Esophagus squamous epithelium (tissue), 5 donors: ENCODE measurements around the gene MRPL19. TPM values are rescaled to one million over a fixed set of nuclear protein-coding genes. Genes with fewer than 3 reads are reported as not detected.

Source experiments
- DNase-seq: peaks from one replicate; lab custom pipeline; 2025; lab: John Stamatoyannopoulos, UW
- H3K27ac ChIP-seq, 4 donors: fragments of 200-600 bp; sonication (generic); one replicate each; pipeline ENCODE4 v1.5.1; 2016 to 2019; ENCODE audit warnings: mild to moderate bottlenecking in 1 of 4
- H3K27me3 ChIP-seq, 4 donors: fragments of 200-600 bp; sonication (generic); 1 replicate in 3 of 4; 2 replicates in 1 of 4; pipeline versions ENCODE4 v1.5.1 to v1.6.0; 2017 to 2021; ENCODE audit warnings: antibody characterized with exemption in 1 of 4
- H3K36me3 ChIP-seq, 3 donors: fragments of 200-600 bp; sonication (generic); one replicate each; pipeline ENCODE4 v1.5.1; 2016 to 2019
- H3K4me1 ChIP-seq, 3 donors: fragments of 200-600 bp; sonication (generic); one replicate each; pipeline ENCODE4 v1.5.1; 2017 to 2019
- H3K4me3 ChIP-seq, 4 donors: fragments of 200-600 bp; sonication (generic); 1 replicate in 3 of 4; 2 replicates in 1 of 4; pipeline ENCODE4 v1.5.1; 2016 to 2019; ENCODE audit warnings: mild to moderate bottlenecking in 2 of 4, moderate library complexity in 1 of 4
- H3K9me3 ChIP-seq, 3 donors: fragments of 200-600 bp; sonication (generic); one replicate each; pipeline ENCODE4 v1.5.1; 2016 to 2019
- CTCF ChIP-seq, 6 experiments: fragments of 450-650 bp in 4 of 6; fragments of 200-600 bp in 2 of 6; sonication (generic) in 2 of 6; IDR thresholded peaks; one replicate each; pipeline ENCODE4 v1.5.1; 2016 to 2019; ENCODE audit warnings: antibody characterized with exemption in 6 of 6, mild to moderate bottlenecking in 4 of 6, moderate library complexity in 4 of 6
- POLR2A ChIP-seq, 4 donors: fragments of 450-650 bp; IDR thresholded peaks; one replicate each; pipeline ENCODE4 v1.6.1; 2017; ENCODE audit warnings: antibody characterized with exemption in 4 of 4, mild to moderate bottlenecking in 4 of 4, moderate library complexity in 3 of 4
- WGBS, 2 donors: methylation state at CpG; one replicate each; pipeline ENCODE4 v1.1.5; 2018; 5-methylcytosine and 5-hydroxymethylcytosine counted together
- intact Hi-C: fragments of 100-400 bp; cut with DNase I; formaldehyde crosslinking; loops from one replicate; pipeline ENCODE4 v1.15.0; 2022
- total RNA-seq, 4 donors: library from RNA; depleted of rRNA; stranded (reverse); fragments of >200 nt; gene quantifications; one replicate each; pipeline ENCODE4 v1.1.0, GENCODE V29; 2016
- donor health status: DM: yes; HTN: yes; CAD: no.

Gene MRPL19
- total RNA-seq, 4 donors from 2014 or later = 29.6 to 48.5 (median 43.6) TPM

- Histone ChIP-seq H3K9me3 (no peaks in the 10 kb centered on the region), H3K27ac (no peak overlapping the region), H3K4me3 (no peak overlapping the region), H3K27me3 (peaks cover 0 to 10% (median 0%) of the 10 kb centered on the region in 4 donors), H3K4me1 (no peaks in the 10 kb centered on the region), H3K36me3 (no peaks in the 10 kb centered on the region)
- intact Hi-C loops = no loop called here
- DNase-seq = no peak
- WGBS, 2 donors = 60 to 79% methylated on average over 1 of the region's 1 CpG
- TF ChIP-seq CTCF (IDR thresholded peaks at IDR 0.05) (no peak), POLR2A (IDR thresholded peaks at IDR 0.05) (no peak)
Measured at GRCh38 chr2:75720525-75720924, 73.9 kb downstream of the MRPL19 start.

DNA sequence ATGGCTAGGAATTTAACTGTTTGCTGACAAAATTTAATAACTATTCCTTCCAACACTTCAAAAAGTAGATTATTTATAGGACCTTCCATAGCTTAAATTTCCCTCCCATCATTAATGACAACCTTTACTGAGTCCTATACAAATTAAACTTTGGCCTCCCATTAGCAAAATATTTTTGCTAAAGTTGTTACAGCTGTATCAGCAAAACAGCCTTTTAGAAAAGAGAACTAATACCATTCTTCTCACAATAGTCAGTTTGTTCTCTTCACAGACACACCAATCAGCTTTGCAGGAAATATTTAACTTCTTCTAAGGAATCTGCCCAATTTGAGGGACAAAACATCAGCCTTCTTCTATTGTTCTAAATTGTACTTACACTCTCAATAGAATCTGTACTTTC lies 76.1 kb downstream of the MRPL19 start:
- Histone ChIP-seq H3K4me1 (no peaks in the 10 kb centered on the region), H3K9me3 (no peaks in the 10 kb centered on the region), H3K4me3 (no peak overlapping the region), H3K27me3 (peaks cover 0 to 20% (median 0%) of the 10 kb centered on the region in 4 donors), H3K36me3 (no peaks in the 10 kb centered on the region), H3K27ac (no peak overlapping the region)
- intact Hi-C loops = no loop called here
- TF ChIP-seq POLR2A (IDR thresholded peaks at IDR 0.05) = no peak
- TF ChIP-seq CTCF (IDR thresholded peaks at IDR 0.05) = no peak
- DNase-seq = no peak

GRCh38 chr2:75728614-75729419 lies 82.2 kb downstream of the MRPL19 start:
- TF ChIP-seq CTCF (IDR thresholded peaks at IDR 0.05) (no peak), POLR2A (IDR thresholded peaks at IDR 0.05) (no peak)
- no peaks in the 10 kb centered on the region for H3K4me1 ChIP-seq
- no peaks in the 10 kb centered on the region for H3K9me3 ChIP-seq
- no peak overlapping the region for H3K27ac ChIP-seq
- 71 to 81% methylated on average over 6 of the region's 6 CpGs for WGBS, 2 donors
- no peak for DNase-seq
- intact Hi-C loops = no loop called here
- peaks cover 0 to 10% (median 0%) of the 10 kb centered on the region in 4 donors for H3K27me3 ChIP-seq
- no peak overlapping the region for H3K4me3 ChIP-seq
- H3K36me3 ChIP-seq = no peaks in the 10 kb centered on the region

- no peak overlapping the region for H3K27ac ChIP-seq
- peaks cover 0 to 10% (median 0%) of the 10 kb centered on the region in 4 donors for H3K27me3 ChIP-seq
- no peaks in the 10 kb centered on the region for H3K4me1 ChIP-seq
- no peaks in the 10 kb centered on the region for H3K9me3 ChIP-seq
- TF ChIP-seq CTCF (IDR thresholded peaks at IDR 0.05) = no peak
- no peaks in the 10 kb centered on the region for H3K36me3 ChIP-seq
- H3K4me3 ChIP-seq = no peak overlapping the region
- no peak for DNase-seq
- 58 to 68% methylated on average over 4 to 5 of the region's 5 CpGs for WGBS, 2 donors
- intact Hi-C loops = no loop called here
Measured at GRCh38 chr2:75729861-75730260, 83.3 kb downstream of the MRPL19 start.

DNA sequence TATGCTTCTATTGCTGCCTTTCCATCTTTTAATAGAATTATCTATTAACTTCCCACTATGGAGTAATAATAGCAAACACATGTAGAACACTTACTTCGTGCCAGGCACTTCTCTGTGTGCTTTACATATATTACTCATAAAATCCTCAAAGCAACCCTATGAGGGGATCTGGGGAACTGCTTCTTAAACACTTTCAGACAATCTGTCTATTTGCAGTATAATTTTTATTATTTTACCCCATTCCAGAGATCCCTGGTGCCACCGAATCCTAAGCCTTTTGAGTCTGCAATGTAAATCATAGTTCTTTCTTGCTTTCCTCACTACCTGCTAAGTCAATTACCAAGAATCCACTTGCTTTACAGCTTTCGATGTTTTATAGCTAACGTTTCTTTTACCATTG lies 89.7 kb downstream of the MRPL19 start:
- Histone ChIP-seq H3K27ac (no peak overlapping the region), H3K9me3 (no peaks in the 10 kb centered on the region), H3K27me3 (peaks cover 0 to 9% (median 0%) of the 10 kb centered on the region in 4 donors), H3K4me3 (no peak overlapping the region), H3K36me3 (no peaks in the 10 kb centered on the region), H3K4me1 (no peaks in the 10 kb centered on the region)
- TF ChIP-seq POLR2A (IDR thresholded peaks at IDR 0.05) (no peak), CTCF (IDR thresholded peaks at IDR 0.05) (no peak)
- 74 to 77% methylated on average over 4 of the region's 4 CpGs for WGBS, 2 donors
- DNase-seq = no peak
- intact Hi-C loops = no loop called here
